Measurements from ENCODE around the gene SPI1. TPM values are rescaled to one million over a fixed set of nuclear protein-coding genes. Genes with fewer than 3 reads are reported as not detected.

SPI1 gene
- total and polyA plus RNA-seq, 7 experiments from 2014 or later = 0.27 to 247 (median 5.4) TPM; not detected in 2

DNA sequence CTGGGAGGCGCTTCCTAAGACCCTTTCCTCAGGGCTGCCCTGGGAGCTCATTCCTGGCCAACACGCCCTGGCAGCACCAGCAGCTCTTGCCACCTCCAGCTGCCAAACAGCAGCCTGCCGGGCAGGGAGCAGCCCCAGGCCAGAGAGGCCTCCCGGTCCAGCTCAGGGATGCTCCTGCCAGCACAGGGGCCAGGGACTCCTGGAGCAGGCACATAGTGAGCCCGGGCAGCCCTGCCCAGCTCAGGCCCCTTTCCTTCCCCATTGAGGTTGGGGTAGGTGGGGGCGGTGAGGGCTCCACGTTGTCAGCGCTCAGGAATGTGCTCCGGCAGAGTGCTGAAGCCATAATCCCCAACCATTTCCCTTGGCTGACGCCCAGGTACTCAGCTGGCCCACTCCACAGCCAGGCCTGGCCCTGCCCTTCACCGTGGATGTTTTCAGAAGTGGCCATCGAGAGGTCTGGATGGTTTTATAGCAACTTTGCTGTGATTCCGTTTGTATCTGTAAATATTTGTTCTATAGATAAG is 37.7 kb upstream of the SPI1 start:
- Histone ChIP-seq H3K4me1 (ENCODE audit: control insufficient read depth in 2 of 2, insufficient read depth in 2 of 2, low read length in 2 of 2) (no peaks in the 10 kb centered on the region), H3K27ac (ENCODE audit: low read depth, low read length) (no peak overlapping the region), H3K4me3 (ENCODE audit: low read length) (no peak overlapping the region), H3K27me3 (ENCODE audit: control insufficient read depth in 2 of 2, insufficient read depth in 2 of 2, low read length in 2 of 2) (no peaks in the 10 kb centered on the region), H3K36me3 (ENCODE audit: control insufficient read depth in 2 of 3, insufficient read depth in 3 of 3, low read length in 3 of 3) (peaks cover 0 to 81% (median 0%) of the 10 kb centered on the region in 3 experiments), H3K9me3 (ENCODE audit: control insufficient read depth in 2 of 3, low read length in 3 of 3) (no peaks in the 10 kb centered on the region)
- DNase-seq (no peak), ATAC-seq (no peak)
- H3K9me3 Mint-ChIP-seq = no peaks in the 10 kb centered on the region
- intact Hi-C loops (cut with micrococcal nuclease) = no loop called here
- H3K4me3 Mint-ChIP-seq = no peak overlapping the region
- H3K4me1 Mint-ChIP-seq = peaks cover 0 to 5% (median 0%) of the 10 kb centered on the region in 7 donors
- CTCF ChIA-PET = interaction anchor here (0.7 to 0.9 kb wide), 2 partner anchors 37 to 42 kb away, joined by 4 read pairs; no protein-coding TSS in a partner anchor
- H3K36me3 Mint-ChIP-seq = peaks cover 0 to 23% (median 11%) of the 10 kb centered on the region in 5 donors
- POLR2A ChIA-PET = no interaction called here
- peak overlapping the region in 2 of 9 donors; percentile 36 to 38 for H3K27ac Mint-ChIP-seq
- no peaks in the 10 kb centered on the region for H3K27me3 Mint-ChIP-seq

DNA sequence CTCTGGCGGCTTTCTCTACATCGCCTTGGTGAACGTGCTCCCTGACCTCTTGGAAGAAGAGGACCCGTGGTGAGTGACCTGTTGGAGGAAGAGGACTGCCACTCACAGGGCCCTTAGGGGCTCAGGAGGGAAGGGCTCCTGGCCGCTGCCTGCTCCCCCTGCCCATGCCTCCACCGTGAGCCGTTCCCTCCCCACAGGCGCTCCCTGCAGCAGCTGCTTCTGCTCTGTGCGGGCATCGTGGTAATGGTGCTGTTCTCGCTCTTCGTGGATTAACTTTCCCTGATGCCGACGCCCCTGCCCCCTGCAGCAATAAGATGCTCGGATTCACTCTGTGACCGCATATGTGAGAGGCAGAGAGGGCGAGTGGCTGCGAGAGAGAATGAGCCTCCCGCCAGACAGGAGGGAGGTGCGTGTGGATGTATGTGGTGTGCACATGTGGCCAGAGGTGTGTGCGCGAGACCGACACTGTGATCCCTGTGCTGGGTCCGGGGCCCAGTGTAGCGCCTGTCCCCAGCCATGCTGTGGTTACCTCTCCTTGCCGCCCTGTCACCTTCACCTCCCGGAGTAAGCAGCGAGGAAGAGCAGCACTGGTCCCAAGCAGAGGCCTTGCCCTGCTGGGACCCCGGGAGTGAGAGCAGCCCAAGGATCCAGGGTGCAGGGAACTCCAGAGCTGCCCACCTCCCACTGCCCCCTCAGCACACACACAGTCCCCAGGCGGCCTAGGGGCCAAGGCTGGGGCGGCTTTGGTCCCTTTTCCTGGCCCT is 36.9 kb upstream of the SPI1 start:
- intact Hi-C loops (cut with micrococcal nuclease) = no loop called here
- H3K27ac Mint-ChIP-seq = peak overlapping the region in 3 of 9 donors; percentile 6 to 56 (median 38)
- Histone ChIP-seq H3K27me3 (ENCODE audit: control insufficient read depth in 2 of 2, insufficient read depth in 2 of 2, low read length in 2 of 2) (no peaks in the 10 kb centered on the region), H3K36me3 (ENCODE audit: control insufficient read depth in 2 of 3, insufficient read depth in 3 of 3, low read length in 3 of 3) (peaks cover 0 to 78% (median 0%) of the 10 kb centered on the region in 3 experiments), H3K4me3 (ENCODE audit: low read length) (no peak overlapping the region), H3K4me1 (ENCODE audit: control insufficient read depth in 2 of 2, insufficient read depth in 2 of 2, low read length in 2 of 2) (no peaks in the 10 kb centered on the region), H3K9me3 (ENCODE audit: control insufficient read depth in 2 of 3, low read length in 3 of 3) (no peaks in the 10 kb centered on the region), H3K27ac (ENCODE audit: low read depth, low read length) (no peak overlapping the region)
- H3K36me3 Mint-ChIP-seq = peaks cover 0 to 23% (median 11%) of the 10 kb centered on the region in 5 donors
- no peak overlapping the region for H3K4me3 Mint-ChIP-seq
- DNase-seq (no peak), ATAC-seq (no peak)
- CTCF ChIA-PET = interaction anchor here (0.7 to 0.9 kb wide), 2 partner anchors 37 to 41 kb away, joined by 4 read pairs; no protein-coding TSS in a partner anchor
- no peaks in the 10 kb centered on the region for H3K9me3 Mint-ChIP-seq
- H3K4me1 Mint-ChIP-seq = peaks cover 0 to 5% (median 0%) of the 10 kb centered on the region in 7 donors
- POLR2A ChIA-PET = no interaction called here
- no peaks in the 10 kb centered on the region for H3K27me3 Mint-ChIP-seq

DNA sequence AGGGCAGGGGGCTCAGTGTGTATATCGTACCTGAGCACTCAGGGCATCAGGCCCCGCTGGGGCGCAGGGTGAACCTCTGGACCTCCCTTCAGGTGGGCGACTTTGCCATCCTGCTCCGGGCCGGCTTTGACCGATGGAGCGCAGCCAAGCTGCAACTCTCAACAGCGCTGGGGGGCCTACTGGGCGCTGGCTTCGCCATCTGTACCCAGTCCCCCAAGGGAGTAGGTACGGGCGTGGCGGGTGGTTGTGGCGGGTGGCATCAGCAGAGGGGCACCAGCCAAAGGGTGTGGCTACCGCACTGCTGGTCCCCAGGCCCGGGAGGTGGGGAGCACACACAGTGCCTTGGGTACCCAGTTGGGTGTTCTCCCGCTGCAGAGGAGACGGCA is 36.3 kb upstream of the SPI1 start:
- Histone ChIP-seq H3K27ac (ENCODE audit: low read depth, low read length) (no peak overlapping the region), H3K27me3 (ENCODE audit: control insufficient read depth in 2 of 2, insufficient read depth in 2 of 2, low read length in 2 of 2) (no peaks in the 10 kb centered on the region), H3K9me3 (ENCODE audit: control insufficient read depth in 2 of 3, low read length in 3 of 3) (no peaks in the 10 kb centered on the region), H3K4me3 (ENCODE audit: low read length) (no peak overlapping the region), H3K36me3 (ENCODE audit: control insufficient read depth in 2 of 3, insufficient read depth in 3 of 3, low read length in 3 of 3) (peaks cover 0 to 72% (median 0%) of the 10 kb centered on the region in 3 experiments), H3K4me1 (ENCODE audit: control insufficient read depth in 2 of 2, insufficient read depth in 2 of 2, low read length in 2 of 2) (no peaks in the 10 kb centered on the region)
- ChIA-PET POLR2A (no interaction called here), CTCF (interaction anchor here (8.3 kb wide), 1 partner anchor 43 kb away, joined by 140 read pairs; no protein-coding TSS in a partner anchor)
- peaks cover 0 to 17% (median 6%) of the 10 kb centered on the region in 5 donors for H3K36me3 Mint-ChIP-seq
- H3K27ac Mint-ChIP-seq = no peak overlapping the region
- H3K4me3 Mint-ChIP-seq = no peak overlapping the region
- ATAC-seq = no peak
- H3K4me1 Mint-ChIP-seq = peaks cover 0 to 6% (median 1%) of the 10 kb centered on the region in 7 donors
- intact Hi-C loops (cut with micrococcal nuclease) = loop anchor here in 1 of 2 donors (5.0 kb wide), 1 partner anchor 587 kb away; no protein-coding TSS in a partner anchor
- H3K27me3 Mint-ChIP-seq = no peaks in the 10 kb centered on the region
- DNase-seq = no peak
- H3K9me3 Mint-ChIP-seq = no peaks in the 10 kb centered on the region

DNA sequence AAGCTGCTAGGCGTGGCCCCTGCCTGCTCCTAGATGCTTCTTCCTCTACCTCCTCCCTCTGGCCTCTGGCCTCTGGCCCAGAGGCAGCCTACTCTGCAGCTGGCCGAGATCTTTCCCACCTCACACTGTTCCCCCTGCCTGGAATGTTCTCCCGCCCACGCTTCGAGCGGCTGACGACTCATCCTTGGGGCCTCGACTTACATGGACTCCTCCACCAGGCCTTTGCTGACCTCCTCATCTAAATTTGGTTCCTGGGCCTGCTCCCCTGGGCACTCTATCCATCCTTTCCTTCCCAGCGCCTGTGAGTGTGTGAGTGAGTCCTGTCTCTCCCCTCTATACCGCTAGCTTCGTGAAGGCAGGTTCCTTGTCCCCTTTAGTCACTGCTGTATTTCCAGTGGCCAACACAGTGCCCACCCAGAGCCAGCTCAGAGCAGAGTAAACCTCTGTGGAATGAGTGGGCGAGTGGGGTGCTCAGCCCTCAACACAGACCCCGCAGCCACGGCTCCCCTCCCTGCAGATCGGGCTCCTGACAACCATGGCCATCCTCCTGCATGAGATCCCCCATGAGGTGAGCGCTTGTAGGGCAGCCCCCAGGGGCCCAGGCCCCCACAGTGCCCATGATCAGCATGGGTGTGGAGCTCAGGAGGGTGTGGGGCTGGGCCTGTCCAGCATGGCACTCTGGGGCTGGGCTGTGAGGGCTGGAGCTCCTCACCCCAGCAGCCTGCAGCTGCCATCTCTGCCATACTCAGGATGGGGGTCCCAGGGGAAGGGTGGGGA is 35.7 kb upstream of the SPI1 start:
- CTCF ChIA-PET = interaction anchor here (8.3 kb wide), 1 partner anchor 43 kb away, joined by 140 read pairs; no protein-coding TSS in a partner anchor
- Mint-ChIP-seq H3K27me3 (no peaks in the 10 kb centered on the region), H3K9me3 (no peaks in the 10 kb centered on the region), H3K4me3 (no peak overlapping the region), H3K36me3 (peaks cover 0 to 16% (median 6%) of the 10 kb centered on the region in 5 donors), H3K27ac (peak overlapping the region in 3 of 9 donors; percentile 76 to 84 (median 77)), H3K4me1 (peaks cover 0 to 12% (median 7%) of the 10 kb centered on the region in 7 donors)
- peaks cover 0 to 3% of the 10 kb centered on the region in 2 donors for H3K4me1 ChIP-seq (ENCODE audit: control insufficient read depth in 2 of 2, insufficient read depth in 2 of 2, low read length in 2 of 2)
- POLR2A ChIA-PET = no interaction called here
- no peak overlapping the region for H3K4me3 ChIP-seq (ENCODE audit: low read length)
- DNase-seq (no peak), ATAC-seq (no peak)
- H3K27ac ChIP-seq (ENCODE audit: low read depth, low read length) = no peak overlapping the region
- H3K36me3 ChIP-seq (ENCODE audit: control insufficient read depth in 2 of 3, insufficient read depth in 3 of 3, low read length in 3 of 3) = peaks cover 0 to 68% (median 0%) of the 10 kb centered on the region in 3 experiments
- no peaks in the 10 kb centered on the region for H3K9me3 ChIP-seq (ENCODE audit: control insufficient read depth in 2 of 3, low read length in 3 of 3)
- H3K27me3 ChIP-seq (ENCODE audit: control insufficient read depth in 2 of 2, insufficient read depth in 2 of 2, low read length in 2 of 2) = no peaks in the 10 kb centered on the region
- intact Hi-C loops (cut with micrococcal nuclease) = loop anchor here in 1 of 2 donors (5.0 kb wide), 1 partner anchor 587 kb away; no protein-coding TSS in a partner anchor

DNA sequence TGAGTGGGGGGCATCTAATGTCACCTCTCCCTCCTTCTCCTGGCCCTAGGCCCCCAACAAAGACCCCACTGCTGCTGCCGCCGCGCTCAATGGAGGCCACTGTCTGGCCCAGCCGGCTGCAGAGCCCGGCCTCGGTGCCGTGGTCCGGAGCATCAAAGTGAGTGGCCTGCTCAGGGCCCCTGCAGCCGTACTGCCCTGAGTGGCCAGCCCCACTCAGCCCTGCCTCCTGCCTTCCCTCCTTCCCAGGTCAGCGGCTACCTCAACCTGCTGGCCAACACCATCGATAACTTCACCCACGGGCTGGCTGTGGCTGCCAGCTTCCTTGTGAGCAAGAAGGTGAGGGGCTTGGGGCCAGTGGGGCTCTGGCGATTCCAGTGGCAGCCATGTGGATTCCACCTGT is 35.0 kb upstream of the SPI1 start:
- H3K9me3 Mint-ChIP-seq = no peaks in the 10 kb centered on the region
- H3K27me3 Mint-ChIP-seq = no peaks in the 10 kb centered on the region
- peaks cover 3 to 7% of the 10 kb centered on the region in 2 donors for H3K4me1 ChIP-seq (ENCODE audit: control insufficient read depth in 2 of 2, insufficient read depth in 2 of 2, low read length in 2 of 2)
- H3K27me3 ChIP-seq (ENCODE audit: control insufficient read depth in 2 of 2, insufficient read depth in 2 of 2, low read length in 2 of 2) = no peaks in the 10 kb centered on the region
- no peaks in the 10 kb centered on the region for H3K9me3 ChIP-seq (ENCODE audit: control insufficient read depth in 2 of 3, low read length in 3 of 3)
- POLR2A ChIA-PET = no interaction called here
- peak overlapping the region in 1 of 9 donors; percentile 77 for H3K27ac Mint-ChIP-seq
- CTCF ChIA-PET = interaction anchor here (8.3 kb wide), 1 partner anchor 42 kb away, joined by 140 read pairs; no protein-coding TSS in a partner anchor
- H3K4me3 Mint-ChIP-seq = no peak overlapping the region
- H3K27ac ChIP-seq (ENCODE audit: low read depth, low read length) = no peak overlapping the region
- intact Hi-C loops (cut with micrococcal nuclease) = loop anchor here in 1 of 2 donors (5.0 kb wide), 1 partner anchor 586 kb away; no protein-coding TSS in a partner anchor
- peaks cover 0 to 16% (median 4%) of the 10 kb centered on the region in 5 donors for H3K36me3 Mint-ChIP-seq
- DNase-seq (no peak), ATAC-seq (no peak)
- peaks cover 0 to 60% (median 0%) of the 10 kb centered on the region in 3 experiments for H3K36me3 ChIP-seq (ENCODE audit: control insufficient read depth in 2 of 3, insufficient read depth in 3 of 3, low read length in 3 of 3)
- no peak overlapping the region for H3K4me3 ChIP-seq (ENCODE audit: low read length)
- H3K4me1 Mint-ChIP-seq = peaks cover 0 to 16% (median 9%) of the 10 kb centered on the region in 7 donors
